ENCODE data around the gene BMP2.

- TF ChIP-seq CTCF (IDR thresholded peaks at IDR 0.05) (no peak), POLR2A (IDR thresholded peaks at IDR 0.05) (peak in 1 of 3 donors; percentile 2)
These were observed 2.7 kb downstream of the BMP2 start for GRCh38 chr20:6769903-6770785.

All from body of pancreas (tissue), 4 donors.